Right atrium auricular region (tissue), 2 donors: Measurements from ENCODE around the gene ADCY6. TPM values are rescaled to one million over a fixed set of nuclear protein-coding genes. Genes with fewer than 3 reads are reported as not detected.

Experiments
- DNase-seq: peaks from one replicate; pipeline ENCODE4 v3.0.0-alpha.2; 2019; ENCODE audit warnings: low spot score
- H3K27ac ChIP-seq, 2 donors: fragments of 200-600 bp; sonication (generic); 1 replicate in 1 of 2; 2 replicates in 1 of 2; pipeline ENCODE4 v1.5.1; 2016 to 2019
- H3K27me3 ChIP-seq, 2 donors: fragments of 200-600 bp; sonication (generic); one replicate each; pipeline versions ENCODE4 v1.5.1 to v1.6.0; 2017 to 2019
- H3K36me3 ChIP-seq: fragments of 200-600 bp; sonication (generic); one replicate; pipeline ENCODE4 v1.5.1; 2016
- H3K4me1 ChIP-seq, 2 donors: fragments of 200-600 bp; sonication (generic); one replicate each; pipeline versions ENCODE4 v1.5.1 to v1.6.0; 2017 to 2019
- H3K4me3 ChIP-seq, 2 donors: fragments of 200-600 bp; sonication (generic); 1 replicate in 1 of 2; 2 replicates in 1 of 2; pipeline ENCODE4 v1.5.1; 2017 to 2019; ENCODE audit warnings: mild to moderate bottlenecking in 1 of 2, moderate library complexity in 1 of 2
- H3K9me3 ChIP-seq, 2 donors: fragments of 200-600 bp; sonication (generic); one replicate each; pipeline ENCODE4 v1.5.1; 2019
- total RNA-seq, 2 donors: library from RNA; depleted of rRNA; stranded (reverse); fragments of >200 nt; gene quantifications; one replicate each; pipeline ENCODE4 v1.1.0, GENCODE V29; 2016
- TF ChIP-seq, protein P1 (sequence below), 2 donors: fragments of 200-600 bp; sonication (generic); IDR thresholded peaks; one replicate each; pipeline ENCODE4 v1.5.1; 2019; ENCODE audit warnings: antibody characterized with exemption in 2 of 2

ADCY6 gene
- total RNA-seq, 2 donors from 2014 or later, result 76.4 to 81.6 TPM

DNA sequence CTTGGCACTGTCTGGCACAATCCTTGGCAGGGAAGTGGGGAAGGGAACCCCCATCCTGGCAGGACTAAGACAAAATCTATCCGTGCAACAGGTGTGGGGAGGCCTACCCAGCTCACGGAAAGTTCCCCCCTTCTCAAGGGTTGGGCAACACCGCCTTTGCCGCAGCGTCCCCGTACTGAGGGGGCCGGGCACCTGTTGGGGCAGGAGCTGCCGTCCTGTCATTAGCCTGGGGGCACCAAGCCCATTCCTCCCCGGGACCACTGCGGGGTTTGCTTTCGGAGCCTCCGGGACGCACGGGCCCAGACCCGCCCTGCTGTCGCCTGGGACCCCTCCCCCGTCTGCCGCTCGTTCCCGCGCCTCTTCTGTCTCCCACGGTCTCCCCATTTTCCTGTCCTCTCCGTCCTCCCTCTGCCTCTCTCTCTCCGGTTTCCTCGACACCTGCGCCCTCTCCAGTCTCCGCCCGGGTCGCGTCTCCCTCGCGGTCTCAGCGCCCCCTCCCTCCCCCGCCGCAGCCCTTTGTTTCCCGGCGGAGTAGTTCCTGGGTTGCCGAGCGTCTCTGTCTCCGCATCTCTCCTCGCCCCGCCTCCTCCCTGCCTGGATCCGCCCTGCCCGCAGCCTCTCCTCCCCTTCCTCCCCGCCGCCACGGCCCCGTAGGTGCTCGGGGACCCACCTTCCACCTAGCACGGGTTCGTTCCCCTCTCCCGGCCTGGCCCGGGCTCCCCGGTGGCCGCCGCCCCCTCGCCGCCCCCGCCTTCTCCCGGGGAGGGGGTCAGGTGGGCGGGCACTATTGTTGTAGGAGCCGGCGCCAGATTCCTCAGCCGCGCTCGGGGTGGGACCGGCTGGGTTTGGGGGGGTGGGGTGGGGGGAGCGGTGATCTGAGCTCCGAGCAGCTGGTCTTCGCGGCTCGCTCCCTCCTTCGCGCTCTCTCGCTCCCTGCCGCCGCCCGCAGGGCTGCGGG lies 29.3 kb upstream of the ADCY6 start, which contains the start of gene CACNB3:
CACNB3 (plus strand) TSS at position 624 of the 958 bp plus-strand sequence. CDS start 434 bp downstream, outside the sequence.
- DNase-seq, result peak; percentile 71
- Histone ChIP-seq H3K27ac (peak within 1 kb of the TSS; percentile 17 to 56), H3K4me3 (peak within 1 kb of the TSS; percentile 51 to 77), H3K36me3 (no peaks in the 10 kb centered on the region), H3K4me1 (peaks cover 0 to 37% of the 10 kb centered on the region in 2 donors), H3K27me3 (no peaks in the 10 kb centered on the region), H3K9me3 (no peaks in the 10 kb centered on the region)
- TF ChIP-seq, protein P1, sequence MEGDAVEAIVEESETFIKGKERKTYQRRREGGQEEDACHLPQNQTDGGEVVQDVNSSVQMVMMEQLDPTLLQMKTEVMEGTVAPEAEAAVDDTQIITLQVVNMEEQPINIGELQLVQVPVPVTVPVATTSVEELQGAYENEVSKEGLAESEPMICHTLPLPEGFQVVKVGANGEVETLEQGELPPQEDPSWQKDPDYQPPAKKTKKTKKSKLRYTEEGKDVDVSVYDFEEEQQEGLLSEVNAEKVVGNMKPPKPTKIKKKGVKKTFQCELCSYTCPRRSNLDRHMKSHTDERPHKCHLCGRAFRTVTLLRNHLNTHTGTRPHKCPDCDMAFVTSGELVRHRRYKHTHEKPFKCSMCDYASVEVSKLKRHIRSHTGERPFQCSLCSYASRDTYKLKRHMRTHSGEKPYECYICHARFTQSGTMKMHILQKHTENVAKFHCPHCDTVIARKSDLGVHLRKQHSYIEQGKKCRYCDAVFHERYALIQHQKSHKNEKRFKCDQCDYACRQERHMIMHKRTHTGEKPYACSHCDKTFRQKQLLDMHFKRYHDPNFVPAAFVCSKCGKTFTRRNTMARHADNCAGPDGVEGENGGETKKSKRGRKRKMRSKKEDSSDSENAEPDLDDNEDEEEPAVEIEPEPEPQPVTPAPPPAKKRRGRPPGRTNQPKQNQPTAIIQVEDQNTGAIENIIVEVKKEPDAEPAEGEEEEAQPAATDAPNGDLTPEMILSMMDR (IDR thresholded peaks at IDR 0.05), result no peak

DNA sequence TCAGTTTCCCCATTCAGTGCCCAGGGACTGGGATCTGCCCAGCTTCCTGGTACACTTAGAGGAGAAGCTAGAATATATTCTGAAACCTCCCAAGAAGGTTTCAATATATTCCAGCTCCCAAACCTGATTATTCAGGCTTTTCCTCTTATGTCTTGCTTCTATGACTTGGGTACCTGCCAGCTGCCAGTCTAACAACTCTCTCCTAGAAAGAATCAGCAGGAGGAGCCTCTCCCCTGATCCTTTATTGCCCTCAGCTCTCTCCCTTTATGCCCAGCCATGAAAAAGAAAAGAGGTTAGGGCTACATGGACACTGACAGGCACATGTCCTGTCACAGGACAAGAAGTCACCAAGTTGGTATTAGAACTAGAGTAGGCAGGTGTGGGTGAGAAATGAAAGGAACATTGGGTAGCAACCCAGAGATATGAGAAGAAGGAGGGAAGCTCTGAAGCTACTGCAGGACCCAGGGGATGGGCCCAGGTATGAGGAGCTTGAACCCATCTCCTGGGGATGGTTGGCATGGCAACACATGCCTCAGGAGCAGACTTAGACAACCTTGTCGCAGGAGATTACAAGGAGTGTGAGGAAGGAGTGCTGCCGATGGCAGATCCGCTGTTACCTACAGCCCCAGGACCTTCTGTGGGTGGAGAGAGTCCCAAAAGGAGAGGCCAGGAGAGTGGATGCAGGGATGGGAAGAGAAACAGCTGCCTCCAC lies 27.4 kb upstream of the ADCY6 start:
- no peaks in the 10 kb centered on the region for H3K9me3 ChIP-seq
- no peak for DNase-seq
- H3K4me3 ChIP-seq, result peak overlapping the region in 1 of 2 donors; percentile 79
- peaks cover 0 to 37% of the 10 kb centered on the region in 2 donors for H3K4me1 ChIP-seq
- TF ChIP-seq, protein P1 (IDR thresholded peaks at IDR 0.05), result no peak
- H3K27ac ChIP-seq, result no peak overlapping the region
- no peaks in the 10 kb centered on the region for H3K27me3 ChIP-seq
- H3K36me3 ChIP-seq, result no peaks in the 10 kb centered on the region

DNA sequence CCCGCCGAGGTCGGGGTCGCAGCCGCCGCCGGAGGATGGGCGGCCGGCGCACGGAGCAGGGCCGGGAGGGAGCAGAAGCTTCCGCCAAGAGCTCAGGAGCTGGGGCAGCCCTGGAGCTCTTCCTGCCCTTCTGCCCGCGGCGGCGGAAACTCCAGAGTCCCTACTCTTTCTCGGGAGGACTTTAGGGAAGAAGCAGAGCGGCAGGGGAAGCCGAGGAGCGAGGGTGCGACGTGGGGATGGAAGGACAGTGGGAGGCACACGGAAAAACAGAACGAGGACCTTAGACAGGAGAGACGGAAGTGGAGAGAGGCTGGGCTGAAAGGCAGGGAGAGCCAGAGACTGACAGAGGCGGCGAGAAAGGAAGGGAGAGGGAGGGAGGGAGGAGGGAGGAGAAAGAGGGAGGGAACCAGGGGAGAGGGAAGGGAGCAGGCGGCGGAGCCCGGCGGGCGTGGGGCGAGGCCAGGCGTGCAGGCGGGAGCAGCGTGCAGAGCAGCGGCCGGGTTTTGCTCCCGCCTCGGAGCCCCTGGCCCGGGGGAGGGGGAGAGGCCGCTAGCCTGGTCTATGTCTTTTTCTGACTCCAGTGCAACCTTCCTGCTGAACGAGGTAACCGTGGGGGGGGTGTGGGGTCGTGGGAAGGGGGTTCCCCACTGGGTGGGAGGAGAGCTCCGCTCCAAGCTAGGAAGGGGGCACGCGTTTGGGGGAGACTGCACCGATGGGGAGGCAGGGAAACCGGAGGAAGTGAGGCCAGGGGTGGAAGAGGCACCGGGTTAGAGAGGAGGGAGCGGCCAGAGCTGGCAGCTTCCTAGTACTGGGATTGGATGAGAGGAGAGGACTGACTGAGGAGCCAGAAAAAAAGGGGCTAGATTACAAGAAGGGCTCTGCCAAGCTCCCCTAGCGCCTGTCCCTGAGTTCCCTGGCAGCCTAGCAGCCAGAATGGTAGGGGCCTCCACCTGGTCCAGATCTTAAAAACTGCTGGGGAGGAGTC lies 26.5 kb upstream of the ADCY6 start:
- TF ChIP-seq, protein P1 (IDR thresholded peaks at IDR 0.05), result no peak
- no peaks in the 10 kb centered on the region for H3K9me3 ChIP-seq
- H3K27me3 ChIP-seq, result no peaks in the 10 kb centered on the region
- peak; percentile 79 for DNase-seq
- H3K4me3 ChIP-seq, result peak overlapping the region; percentile 64 to 79
- peaks cover 0 to 44% of the 10 kb centered on the region in 2 donors for H3K4me1 ChIP-seq
- peak overlapping the region; percentile 75 to 88 for H3K27ac ChIP-seq
- no peaks in the 10 kb centered on the region for H3K36me3 ChIP-seq

DNA sequence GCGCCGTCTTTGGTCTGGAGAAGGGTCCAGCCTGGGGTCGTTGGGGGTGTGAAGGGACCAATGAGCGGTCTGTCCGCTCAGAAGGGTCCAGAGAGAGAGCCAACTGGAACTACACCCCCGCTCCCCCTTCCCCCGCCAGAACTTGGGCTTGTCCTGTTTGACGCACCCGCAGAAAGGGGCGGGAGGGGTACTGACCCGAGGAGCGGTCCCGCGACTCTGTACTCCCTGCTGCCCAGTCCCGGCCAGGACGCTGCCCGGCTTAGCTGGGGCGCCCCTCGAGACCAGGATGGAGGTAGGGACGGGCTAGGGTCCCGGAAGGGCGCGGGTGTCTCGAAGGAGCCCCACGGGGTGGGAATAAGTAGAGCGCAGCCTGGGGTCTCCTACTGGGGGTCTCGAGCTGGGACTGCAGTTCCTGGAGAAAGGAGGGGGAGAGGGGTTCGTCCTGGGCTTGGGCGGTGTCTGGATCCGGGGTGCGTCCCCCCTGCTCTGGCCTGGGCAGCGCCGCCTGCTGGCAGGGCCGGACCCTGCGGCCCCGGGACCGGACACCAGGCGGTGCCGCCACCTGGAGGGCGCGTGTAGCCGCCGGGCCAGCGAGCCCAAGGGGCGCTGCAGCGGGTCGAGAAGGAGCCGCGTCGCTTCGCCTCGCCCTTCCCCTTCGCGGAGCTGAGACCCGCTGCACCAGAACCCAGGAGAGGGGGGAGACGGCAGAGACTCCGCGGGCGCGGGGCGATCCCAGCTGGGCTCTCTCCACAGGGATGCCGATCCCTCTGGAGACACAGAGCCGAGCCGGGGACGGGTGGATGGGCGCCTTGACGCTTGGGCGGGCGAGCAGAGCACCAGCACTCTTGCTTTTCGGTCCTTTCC lies 25.6 kb upstream of the ADCY6 start:
- Histone ChIP-seq H3K4me1 (peaks cover 0 to 44% of the 10 kb centered on the region in 2 donors), H3K36me3 (no peaks in the 10 kb centered on the region), H3K27me3 (no peaks in the 10 kb centered on the region), H3K4me3 (peak overlapping the region; percentile 64 to 79), H3K9me3 (no peaks in the 10 kb centered on the region), H3K27ac (peak overlapping the region; percentile 75 to 88)
- DNase-seq, result peak; percentile 80
- TF ChIP-seq, protein P1 (IDR thresholded peaks at IDR 0.05), result peak; percentile 99 to 100
